Mesenchymal stem cell (in vitro differentiated cells and primary cell): Measurements from ENCODE around the gene ZBTB2.

Experiments used
- DNase-seq: peaks from one replicate; pipeline ENCODE4 v3.0.0-alpha.2; 2013
- H2AFZ ChIP-seq: one replicate; pipeline ENCODE4 v1.6.1; 2013; ENCODE audit warnings: low read depth, mild to moderate bottlenecking, control low read depth, inconsistent platforms, low read length, moderate library complexity
- H2AK5ac ChIP-seq: 2 replicates; pipeline ENCODE4 v1.6.1; 2013; ENCODE audit warnings: low read length, moderate library complexity, mild to moderate bottlenecking, inconsistent platforms; ENCODE audit not compliant: severe bottlenecking
- H2BK120ac ChIP-seq: one replicate; pipeline ENCODE4 v1.6.1; 2013; ENCODE audit warnings: low read depth, mild to moderate bottlenecking, inconsistent platforms, low read length, moderate library complexity
- H2BK12ac ChIP-seq, 2 experiments: one replicate each; pipeline ENCODE4 v1.6.1; 2013; ENCODE audit warnings: inconsistent platforms in 2 of 2, low read length in 2 of 2, mild to moderate bottlenecking in 2 of 2, moderate library complexity in 2 of 2, control low read depth in 1 of 2
- H2BK15ac ChIP-seq: one replicate; pipeline ENCODE4 v1.6.1; 2013; ENCODE audit warnings: mild to moderate bottlenecking, low read depth, inconsistent platforms; ENCODE audit not compliant: poor library complexity, severe bottlenecking
- H2BK5ac ChIP-seq: 2 replicates; pipeline ENCODE4 v1.6.1; 2013; ENCODE audit warnings: low read depth, mild to moderate bottlenecking, low read length, control low read depth, inconsistent platforms; ENCODE audit not compliant: poor library complexity, severe bottlenecking
- H3K14ac ChIP-seq, 2 experiments: one replicate each; pipeline ENCODE4 v1.6.1; 2013; ENCODE audit warnings: inconsistent platforms in 2 of 2, low read length in 2 of 2, control low read depth in 1 of 2, mild to moderate bottlenecking in 1 of 2, moderate library complexity in 1 of 2
- H3K18ac ChIP-seq, 2 experiments: one replicate each; pipeline ENCODE4 v1.6.1; 2013; ENCODE audit warnings: inconsistent platforms in 2 of 2, low read length in 2 of 2, control low read depth in 1 of 2, low read depth in 1 of 2, mild to moderate bottlenecking in 1 of 2
- H3K23ac ChIP-seq, 2 experiments: one replicate each; pipeline ENCODE4 v1.6.1; 2013; ENCODE audit warnings: inconsistent platforms in 2 of 2, low read length in 2 of 2, mild to moderate bottlenecking in 2 of 2, moderate library complexity in 2 of 2, control low read depth in 1 of 2
- H3K27ac ChIP-seq: 2 replicates; pipeline ENCODE4 v1.5.1; 2013; ENCODE audit warnings: mild to moderate bottlenecking, moderate library complexity, low read length, control low read depth, inconsistent platforms; ENCODE audit not compliant: poor library complexity, severe bottlenecking
- H3K27me3 ChIP-seq, 2 experiments: 2 replicates each; pipeline versions ENCODE4 v1.6.1 to v1.7.0; 2013; ENCODE audit warnings: low read length in 2 of 2, mild to moderate bottlenecking in 2 of 2, moderate library complexity in 2 of 2, control low read depth in 1 of 2, inconsistent platforms in 1 of 2; ENCODE audit not compliant: control insufficient read depth in 1 of 2, insufficient read depth in 1 of 2
- H3K36me3 ChIP-seq, 2 experiments: 2 replicates each; pipeline versions ENCODE4 v1.6.1 to v1.7.0; 2013; ENCODE audit warnings: low read length in 2 of 2, control low read depth in 1 of 2, inconsistent platforms in 1 of 2, low read depth in 1 of 2, mild to moderate bottlenecking in 1 of 2; ENCODE audit not compliant: insufficient read depth in 2 of 2, control insufficient read depth in 1 of 2
- H3K4ac ChIP-seq, 2 experiments: one replicate each; pipeline ENCODE4 v1.6.1; 2013; ENCODE audit warnings: inconsistent platforms in 2 of 2, low read length in 2 of 2, mild to moderate bottlenecking in 2 of 2, moderate library complexity in 2 of 2, control low read depth in 1 of 2, low read depth in 1 of 2
- H3K4me1 ChIP-seq: 2 replicates; pipeline ENCODE4 v1.6.1; 2013; ENCODE audit warnings: low read depth, low read length, control low read depth; ENCODE audit not compliant: control insufficient read depth, insufficient read depth
- H3K4me2 ChIP-seq: 2 replicates; pipeline ENCODE4 v1.6.1; 2013; ENCODE audit warnings: low read length, mild to moderate bottlenecking, inconsistent platforms; ENCODE audit not compliant: poor library complexity, severe bottlenecking
- H3K4me3 ChIP-seq, 2 experiments: 2 replicates each; pipeline versions ENCODE4 v1.5.1 to v1.7.0; 2013; ENCODE audit warnings: low read length in 2 of 2, mild to moderate bottlenecking in 2 of 2, control low read depth in 1 of 2, low read depth in 1 of 2; ENCODE audit not compliant: insufficient read depth in 1 of 2
- H3K79me1 ChIP-seq: replicated peaks from 2 replicates; pipeline ENCODE4 v1.6.1; 2013; ENCODE audit warnings: mild to moderate bottlenecking, control low read depth, low read length, inconsistent platforms; ENCODE audit not compliant: poor library complexity, severe bottlenecking
- H3K9ac ChIP-seq: 2 replicates; pipeline ENCODE4 v1.7.0; 2013; ENCODE audit warnings: mild to moderate bottlenecking, low read length, moderate library complexity
- H3K9me3 ChIP-seq: 2 replicates; pipeline ENCODE4 v1.7.0; 2013; ENCODE audit warnings: mild to moderate bottlenecking, low read length; ENCODE audit not compliant: control insufficient read depth
- H4K8ac ChIP-seq: one replicate; pipeline ENCODE4 v1.6.1; 2013; ENCODE audit warnings: inconsistent platforms, mild to moderate bottlenecking, low read length, moderate library complexity
- H4K91ac ChIP-seq: one replicate; pipeline ENCODE4 v1.6.1; 2013; ENCODE audit warnings: mild to moderate bottlenecking, low read length, inconsistent platforms
- WGBS: methylation state at CpG from one replicate; pipeline ENCODE4 v1.1.7; 2013; ENCODE audit warnings: mixed read lengths; 5-methylcytosine and 5-hydroxymethylcytosine counted together

Gene ZBTB2

GRCh38 chr6:151390276-151390850 lies 996 bp downstream of the ZBTB2 start:
- peak overlapping the region; percentile 99 for H2BK120ac ChIP-seq
- H3K27me3 ChIP-seq = no peaks in the 10 kb centered on the region
- no peak overlapping the region for H3K27ac ChIP-seq
- peak overlapping the region; percentile 27 for H2AK5ac ChIP-seq
- H3K14ac ChIP-seq = peak overlapping the region in 1 of 2 experiments; percentile 87
- peaks cover 9% of the 10 kb centered on the region for H3K4me1 ChIP-seq
- peak overlapping the region; percentile 92 to 99 for H3K18ac ChIP-seq
- H2BK12ac ChIP-seq = no peak overlapping the region
- H3K79me1 ChIP-seq = peaks cover 7% of the 10 kb centered on the region
- peak overlapping the region; percentile 96 for H3K9ac ChIP-seq
- H2BK5ac ChIP-seq = peak overlapping the region; percentile 98
- H3K4ac ChIP-seq = peak overlapping the region; percentile 95 to 100
- 0% methylated on average over 14 of the region's 79 CpGs for WGBS
- H4K91ac ChIP-seq = peak overlapping the region; percentile 99
- H3K36me3 ChIP-seq = peaks cover 3 to 5% of the 10 kb centered on the region in 2 experiments
- peak overlapping the region; percentile 90 for H4K8ac ChIP-seq
- no peaks in the 10 kb centered on the region for H3K9me3 ChIP-seq
- H2AFZ ChIP-seq = peak overlapping the region; percentile 60
- peak overlapping the region; percentile 52 for H2BK15ac ChIP-seq
- peak overlapping the region; percentile 88 to 99 for H3K4me3 ChIP-seq
- H3K4me2 ChIP-seq = peak overlapping the region; percentile 91
- H3K23ac ChIP-seq = peak overlapping the region; percentile 14 to 79
- DNase-seq = peak; percentile 99

DNA sequence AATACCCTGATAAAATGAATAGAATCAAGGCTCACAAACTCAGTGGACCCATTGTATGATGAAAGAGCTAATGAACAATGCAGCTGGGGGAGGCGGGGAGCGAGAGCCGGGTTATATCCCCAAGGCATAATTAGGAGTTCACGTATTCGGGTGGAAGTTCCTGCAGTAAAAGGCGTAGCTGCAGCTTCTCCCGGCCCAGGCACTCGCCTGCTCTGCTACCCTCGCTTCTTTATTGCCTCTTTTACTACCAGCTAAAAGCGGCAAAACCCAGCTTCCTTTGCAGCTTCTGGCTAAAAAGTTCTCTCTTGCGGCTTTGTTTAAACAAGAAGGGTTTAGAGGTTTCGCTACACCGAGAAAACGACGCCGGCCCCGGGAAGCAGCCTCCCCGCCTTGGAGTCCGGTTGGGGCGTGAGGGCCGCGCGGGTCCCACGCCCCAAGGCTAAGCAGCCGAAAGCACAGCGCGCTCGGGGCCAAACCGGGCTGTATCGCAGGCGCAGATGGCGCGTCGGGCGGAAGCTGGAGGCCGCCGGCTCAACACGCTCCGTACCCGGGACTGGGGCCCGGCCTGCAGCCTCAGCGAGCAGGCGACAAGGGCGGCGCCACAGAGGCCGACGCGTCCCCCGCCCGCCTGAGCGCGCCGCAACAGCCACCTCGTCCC lies 1.6 kb downstream of the ZBTB2 start:
- Histone ChIP-seq H3K23ac (peak overlapping the region in 1 of 2 experiments; percentile 57), H2BK5ac (peak overlapping the region; percentile 89), H3K9me3 (no peaks in the 10 kb centered on the region), H3K9ac (peak overlapping the region; percentile 96), H3K14ac (peak overlapping the region; percentile 25 to 85), H2BK15ac (peak overlapping the region; percentile 83), H3K4me1 (peaks cover 9% of the 10 kb centered on the region), H4K91ac (peak overlapping the region; percentile 94), H2BK12ac (peak overlapping the region; percentile 11 to 63), H3K27ac (peak overlapping the region; percentile 99), H4K8ac (peak overlapping the region; percentile 92), H3K18ac (peak overlapping the region; percentile 97 to 98), H3K4me2 (peak overlapping the region; percentile 91), H2BK120ac (peak overlapping the region; percentile 95), H2AFZ (peak overlapping the region; percentile 66), H3K36me3 (peaks cover under 1 to 5% of the 10 kb centered on the region in 2 experiments), H3K4ac (peak overlapping the region; percentile 90 to 99), H3K4me3 (peak overlapping the region; percentile 88 to 90), H2AK5ac (peak overlapping the region; percentile 10), H3K27me3 (no peaks in the 10 kb centered on the region), H3K79me1 (peaks cover 7% of the 10 kb centered on the region)
- DNase-seq = peak; percentile 80
- 1% methylated on average over 35 of the region's 54 CpGs for WGBS

DNA sequence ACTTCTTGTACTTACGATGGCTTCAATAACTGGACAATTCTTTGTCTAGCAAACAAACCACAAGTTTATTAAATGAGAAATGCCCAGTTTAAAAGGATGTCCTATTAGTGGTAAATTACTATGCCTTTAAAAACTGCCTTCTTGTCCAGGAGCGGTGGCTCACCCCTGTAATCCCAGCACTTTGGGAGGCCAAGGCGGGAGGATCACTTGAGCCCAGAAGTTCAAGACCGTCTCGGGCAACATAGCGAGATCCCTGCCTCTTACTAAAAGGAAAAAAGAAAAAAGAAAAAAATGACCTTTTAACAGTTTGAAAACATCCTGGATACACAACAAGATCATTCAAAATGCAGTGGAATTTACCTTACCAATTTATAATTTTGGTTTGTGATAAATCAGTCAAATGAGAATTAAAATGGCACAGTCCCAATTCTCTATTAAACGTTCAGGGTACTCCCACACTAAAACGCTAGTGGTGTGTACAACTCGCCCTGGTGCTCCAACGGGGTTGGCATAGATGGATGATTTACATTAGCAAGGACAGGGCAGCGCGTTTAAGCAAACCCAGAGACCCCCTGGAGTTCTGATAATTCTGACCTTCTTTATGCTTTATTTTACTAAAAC lies 2.3 kb downstream of the ZBTB2 start:
- Histone ChIP-seq H2BK12ac (peak overlapping the region in 1 of 2 experiments; percentile 11), H3K79me1 (peaks cover 9% of the 10 kb centered on the region), H3K4me3 (peak overlapping the region in 1 of 2 experiments; percentile 88), H3K9ac (peak overlapping the region; percentile 96), H3K4ac (peak overlapping the region in 1 of 2 experiments; percentile 99), H3K27ac (peak overlapping the region; percentile 99), H2BK120ac (peak overlapping the region; percentile 61), H4K91ac (no peak overlapping the region), H2AK5ac (peak overlapping the region; percentile 96), H2AFZ (peak overlapping the region; percentile 42), H3K9me3 (no peaks in the 10 kb centered on the region), H2BK15ac (no peak overlapping the region), H3K4me2 (peak overlapping the region; percentile 91), H2BK5ac (no peak overlapping the region), H4K8ac (no peak overlapping the region), H3K27me3 (no peaks in the 10 kb centered on the region), H3K14ac (no peak overlapping the region), H3K18ac (peak overlapping the region; percentile 54 to 76), H3K36me3 (peaks cover 3 to 5% of the 10 kb centered on the region in 2 experiments), H3K23ac (no peak overlapping the region), H3K4me1 (peaks cover 9% of the 10 kb centered on the region)
- no peak for DNase-seq
- 36% methylated on average over 10 of the region's 12 CpGs for WGBS

DNA sequence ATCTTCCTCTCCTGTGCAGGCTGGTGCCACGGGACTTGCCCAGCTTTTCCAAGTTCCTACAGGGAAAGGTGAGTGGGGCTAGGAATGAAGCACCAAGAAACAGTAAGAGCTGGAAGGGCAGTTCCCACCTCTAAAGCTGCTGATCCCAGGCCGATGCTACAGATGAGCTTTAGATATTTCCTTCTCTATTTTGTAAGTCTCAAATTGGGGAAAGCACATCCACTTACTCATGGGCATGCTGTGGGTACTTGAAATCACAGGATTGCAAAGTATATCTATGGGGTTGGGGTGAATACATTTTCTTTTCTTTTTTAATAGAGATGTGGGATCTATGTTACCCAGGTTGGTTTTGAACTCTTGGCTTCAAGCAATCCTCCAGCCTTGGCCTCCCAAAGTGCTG lies 3.1 kb downstream of the ZBTB2 start:
- Histone ChIP-seq H3K9me3 (no peaks in the 10 kb centered on the region), H3K4me2 (no peak overlapping the region), H3K14ac (no peak overlapping the region), H3K27ac (peak overlapping the region; percentile 23), H4K8ac (no peak overlapping the region), H3K79me1 (peaks cover 14% of the 10 kb centered on the region), H2BK12ac (peak overlapping the region in 1 of 2 experiments; percentile 54), H3K27me3 (no peaks in the 10 kb centered on the region), H2BK120ac (no peak overlapping the region), H3K9ac (peak overlapping the region; percentile 16), H2BK15ac (no peak overlapping the region), H2AFZ (no peak overlapping the region), H3K4ac (no peak overlapping the region), H3K4me1 (peaks cover 7% of the 10 kb centered on the region), H3K18ac (peak overlapping the region in 1 of 2 experiments; percentile 48), H3K4me3 (no peak overlapping the region), H2BK5ac (no peak overlapping the region), H4K91ac (no peak overlapping the region), H2AK5ac (peak overlapping the region; percentile 68), H3K23ac (no peak overlapping the region), H3K36me3 (peaks cover 3 to 5% of the 10 kb centered on the region in 2 experiments)
- 94% methylated on average over 2 of the region's 2 CpGs for whole genome bisulfite sequencing
- DNase-seq = no peak
